ENCODE results near the gene ADAMTS5. TPM values are rescaled to one million over a fixed set of nuclear protein-coding genes. Genes with fewer than 3 reads are reported as not detected.

The ADAMTS5 gene
- total RNA-seq, 2 experiments from 2014 or later, result not detected

DNA sequence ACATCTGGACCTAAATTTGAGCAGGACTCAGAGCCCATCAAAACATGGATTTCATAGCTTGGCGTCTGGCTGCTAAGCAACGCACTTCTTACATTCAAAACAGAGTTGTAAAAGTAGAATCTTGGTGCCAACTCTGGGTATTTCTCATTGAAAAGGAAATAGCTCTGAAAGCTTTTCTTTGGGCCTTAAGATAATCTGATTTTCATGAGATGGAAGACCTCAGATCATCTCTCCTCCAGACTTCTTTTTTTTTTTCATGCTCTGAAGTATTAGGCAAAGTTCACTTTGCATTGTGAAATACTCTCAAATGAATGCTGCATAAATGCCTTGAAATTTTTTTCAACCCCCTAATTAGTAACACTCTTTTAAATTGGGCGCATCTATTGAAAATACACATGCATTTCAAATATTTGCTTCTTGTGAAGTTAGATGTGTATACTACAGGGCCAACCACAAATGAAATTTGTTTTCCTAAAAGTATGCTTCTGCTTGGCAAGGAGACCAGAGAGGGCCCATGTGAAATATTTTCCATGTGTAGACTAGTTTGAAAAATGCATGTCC, 4.2 kb downstream of the ADAMTS5 start:
- H3K27me3 Mint-ChIP-seq, result peaks cover 36% of the 10 kb centered on the region

GRCh38 chr21:26961698-26962097, 5.2 kb downstream of the ADAMTS5 start:
- no peak overlapping the region for H3K27ac Mint-ChIP-seq
- H3K4me3 Mint-ChIP-seq, result no peak overlapping the region
- H3K4me1 Mint-ChIP-seq, result no peaks in the 10 kb centered on the region
- no peaks in the 10 kb centered on the region for H3K9me3 Mint-ChIP-seq (ENCODE audit: low read depth)
- DNase-seq (no peak), ATAC-seq (no peak)
- H3K36me3 Mint-ChIP-seq, result no peaks in the 10 kb centered on the region
- H3K27me3 Mint-ChIP-seq, result peaks cover 26% of the 10 kb centered on the region
- CTCF ChIA-PET, result no interaction called here

More for the DNA sequence above, 4.2 kb downstream of the ADAMTS5 start:
- no peaks in the 10 kb centered on the region for H3K9me3 Mint-ChIP-seq (ENCODE audit: low read depth)
- no peak overlapping the region for H3K4me3 Mint-ChIP-seq
- DNase-seq, result no peak
- H3K36me3 Mint-ChIP-seq, result no peaks in the 10 kb centered on the region
- H3K27ac Mint-ChIP-seq, result no peak overlapping the region
- ATAC-seq, result no peak
- no peaks in the 10 kb centered on the region for H3K4me1 Mint-ChIP-seq
- CTCF ChIA-PET, result no interaction called here

DNA sequence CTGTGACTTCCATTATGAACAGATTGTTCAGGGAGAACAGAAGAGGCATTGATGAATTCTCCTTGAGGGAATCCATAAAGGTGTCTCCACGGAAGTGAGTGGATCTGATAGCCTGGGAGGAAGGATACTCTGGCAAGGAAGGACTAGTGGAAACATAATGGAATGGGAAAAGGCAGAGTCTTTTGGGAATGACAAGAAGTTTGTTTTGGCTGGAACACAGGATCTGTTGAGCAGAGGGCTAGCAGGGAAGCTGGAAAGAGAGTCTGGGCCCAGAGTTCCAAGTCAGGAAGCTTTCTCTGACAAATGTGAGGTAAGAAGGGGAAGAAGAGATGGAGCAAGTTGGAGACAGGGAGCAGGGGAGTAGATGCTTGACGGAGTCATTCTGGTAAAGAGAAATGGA, 8.1 kb downstream of the ADAMTS5 start:
- ATAC-seq (no peak), DNase-seq (no peak)
- H3K9me3 Mint-ChIP-seq (ENCODE audit: low read depth), result no peaks in the 10 kb centered on the region
- H3K4me1 Mint-ChIP-seq, result no peaks in the 10 kb centered on the region
- H3K27me3 Mint-ChIP-seq, result peaks cover 2% of the 10 kb centered on the region
- no peak overlapping the region for H3K4me3 Mint-ChIP-seq
- no peak overlapping the region for H3K27ac Mint-ChIP-seq
- CTCF ChIA-PET, result no interaction called here
- no peaks in the 10 kb centered on the region for H3K36me3 Mint-ChIP-seq

DNA sequence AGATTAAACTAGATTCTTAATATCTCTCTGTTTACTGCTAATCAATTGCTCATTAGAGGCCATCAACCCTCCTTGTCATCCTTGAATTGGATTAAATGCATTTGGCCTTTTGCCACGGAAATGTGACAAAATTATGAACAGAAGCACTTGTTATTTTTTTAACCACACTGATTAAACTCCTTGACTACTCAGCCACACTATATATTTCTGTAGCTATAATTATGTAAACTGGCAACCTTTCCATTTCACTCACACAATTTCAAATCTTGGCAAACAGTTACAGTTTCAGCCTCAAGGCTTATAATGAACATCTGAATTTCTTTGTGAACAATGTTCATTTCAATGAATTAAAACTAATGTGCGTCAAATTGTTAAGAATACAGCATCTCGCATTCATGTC, 10.1 kb downstream of the ADAMTS5 start:
- DNase-seq, result no peak
- Mint-ChIP-seq H3K36me3 (no peaks in the 10 kb centered on the region), H3K27me3 (no peaks in the 10 kb centered on the region), H3K4me1 (no peaks in the 10 kb centered on the region), H3K9me3 (ENCODE audit: low read depth) (no peaks in the 10 kb centered on the region), H3K27ac (no peak overlapping the region), H3K4me3 (no peak overlapping the region)
- CTCF ChIA-PET, result no interaction called here
- no peak for ATAC-seq

GRCh38 chr21:26956216-26956615, 10.7 kb downstream of the ADAMTS5 start:
- Mint-ChIP-seq H3K36me3 (no peaks in the 10 kb centered on the region), H3K4me1 (no peaks in the 10 kb centered on the region), H3K4me3 (no peak overlapping the region), H3K27me3 (no peaks in the 10 kb centered on the region), H3K27ac (no peak overlapping the region), H3K9me3 (ENCODE audit: low read depth) (no peaks in the 10 kb centered on the region)
- ATAC-seq (no peak), DNase-seq (no peak)
- CTCF ChIA-PET, result no interaction called here

GRCh38 chr21:26954662-26955121, 12.2 kb downstream of the ADAMTS5 start:
- H3K4me3 Mint-ChIP-seq, result no peak overlapping the region
- H3K27ac Mint-ChIP-seq, result no peak overlapping the region
- no peaks in the 10 kb centered on the region for H3K27me3 Mint-ChIP-seq
- CTCF ChIA-PET, result no interaction called here
- H3K9me3 Mint-ChIP-seq (ENCODE audit: low read depth), result no peaks in the 10 kb centered on the region
- ATAC-seq (no peak), DNase-seq (no peak)
- H3K36me3 Mint-ChIP-seq, result no peaks in the 10 kb centered on the region
- no peaks in the 10 kb centered on the region for H3K4me1 Mint-ChIP-seq

- Mint-ChIP-seq H3K27ac (no peak overlapping the region), H3K4me3 (no peak overlapping the region), H3K27me3 (no peaks in the 10 kb centered on the region), H3K4me1 (no peaks in the 10 kb centered on the region), H3K9me3 (ENCODE audit: low read depth) (no peaks in the 10 kb centered on the region), H3K36me3 (no peaks in the 10 kb centered on the region)
- no peak for DNase-seq
- CTCF ChIA-PET, result no interaction called here
- no peak for ATAC-seq
Measured at GRCh38 chr21:26952374-26953066, 14.4 kb downstream of the ADAMTS5 start.

- no peaks in the 10 kb centered on the region for H3K4me1 Mint-ChIP-seq
- ATAC-seq, result no peak
Measured at GRCh38 chr21:26949830-26950229, 17.1 kb downstream of the ADAMTS5 start.

DNA sequence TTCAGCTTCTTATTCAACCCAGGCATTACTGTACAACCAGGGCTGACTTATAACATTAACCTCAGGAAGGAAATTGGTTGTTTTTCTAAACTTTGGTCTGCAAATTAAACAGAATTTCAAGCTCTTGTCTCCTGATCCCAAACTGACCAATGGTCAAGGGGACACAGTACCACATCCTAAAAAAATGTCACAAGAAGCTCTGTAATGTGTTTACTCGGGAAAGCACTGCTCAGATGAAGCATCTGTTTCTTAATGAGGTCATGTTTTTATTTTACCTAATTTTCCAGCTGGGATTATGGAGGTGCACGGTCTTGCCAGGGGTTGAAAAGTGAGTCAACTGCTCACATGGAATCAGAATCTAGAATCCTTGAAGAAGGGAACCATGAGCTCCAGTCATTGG, 18.7 kb downstream of the ADAMTS5 start:
- no peaks in the 10 kb centered on the region for H3K9me3 Mint-ChIP-seq (ENCODE audit: low read depth)
- CTCF ChIA-PET, result no interaction called here
- no peak for DNase-seq
- H3K27me3 Mint-ChIP-seq, result no peaks in the 10 kb centered on the region
- H3K4me1 Mint-ChIP-seq, result no peaks in the 10 kb centered on the region
- ATAC-seq, result no peak
- H3K4me3 Mint-ChIP-seq, result no peak overlapping the region
- no peaks in the 10 kb centered on the region for H3K36me3 Mint-ChIP-seq
- no peak overlapping the region for H3K27ac Mint-ChIP-seq

More at GRCh38 chr21:26949830-26950229, 17.1 kb downstream of the ADAMTS5 start:
- H3K9me3 Mint-ChIP-seq (ENCODE audit: low read depth), result no peaks in the 10 kb centered on the region
- no peak overlapping the region for H3K4me3 Mint-ChIP-seq
- DNase-seq, result no peak
- H3K27me3 Mint-ChIP-seq, result no peaks in the 10 kb centered on the region
- no peaks in the 10 kb centered on the region for H3K36me3 Mint-ChIP-seq
- no peak overlapping the region for H3K27ac Mint-ChIP-seq
- CTCF ChIA-PET, result no interaction called here

GRCh38 chr21:26946744-26947446, 20.0 kb downstream of the ADAMTS5 start:
- H3K4me3 Mint-ChIP-seq, result no peak overlapping the region
- H3K27me3 Mint-ChIP-seq, result no peaks in the 10 kb centered on the region
- ATAC-seq, result no peak
- CTCF ChIA-PET, result no interaction called here
- DNase-seq, result no peak
- H3K9me3 Mint-ChIP-seq (ENCODE audit: low read depth), result no peaks in the 10 kb centered on the region
- no peaks in the 10 kb centered on the region for H3K4me1 Mint-ChIP-seq
- H3K27ac Mint-ChIP-seq, result no peak overlapping the region
- H3K36me3 Mint-ChIP-seq, result no peaks in the 10 kb centered on the region

DNA sequence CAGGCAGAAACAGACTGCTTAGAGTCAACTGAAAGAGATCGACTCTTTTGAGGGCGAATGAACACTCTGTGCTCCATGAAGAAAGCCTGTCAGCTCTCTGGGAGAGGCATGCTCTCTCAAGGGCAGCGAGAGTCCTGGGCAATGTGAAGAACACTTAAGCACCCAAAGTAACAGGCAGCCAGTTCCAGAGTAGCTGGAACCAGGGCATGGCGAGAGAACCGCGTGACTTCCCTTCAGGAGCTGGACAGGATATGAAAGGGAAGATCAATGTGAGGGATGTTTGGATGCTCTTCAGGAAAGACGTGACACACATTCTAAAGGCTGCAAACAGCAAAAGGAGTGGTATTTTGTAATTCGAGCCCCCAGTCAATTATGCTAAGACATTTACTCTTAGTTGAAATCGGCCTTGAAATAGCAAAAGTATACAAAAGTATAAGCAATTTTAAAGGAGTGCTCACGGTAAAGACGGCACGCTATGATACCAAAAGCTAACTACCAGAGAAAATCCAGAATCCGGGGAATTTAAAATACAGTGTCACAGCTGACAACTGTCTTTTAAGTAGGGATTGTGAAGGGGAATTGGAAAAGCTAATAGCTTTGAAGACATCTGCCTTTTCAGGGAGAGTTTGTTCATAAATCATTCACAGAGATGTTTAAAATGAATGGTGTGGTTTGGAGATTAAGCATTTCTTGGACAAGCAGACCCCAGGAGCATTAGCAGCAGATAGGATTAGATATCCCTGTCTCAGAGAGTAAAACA, 20.8 kb downstream of the ADAMTS5 start:
- CTCF ChIA-PET, result no interaction called here
- no peaks in the 10 kb centered on the region for H3K9me3 Mint-ChIP-seq (ENCODE audit: low read depth)
- DNase-seq, result no peak
- H3K36me3 Mint-ChIP-seq, result no peaks in the 10 kb centered on the region
- ATAC-seq, result no peak
- no peaks in the 10 kb centered on the region for H3K27me3 Mint-ChIP-seq
- no peak overlapping the region for H3K4me3 Mint-ChIP-seq
- H3K4me1 Mint-ChIP-seq, result no peaks in the 10 kb centered on the region
- H3K27ac Mint-ChIP-seq, result no peak overlapping the region

GRCh38 chr21:26943921-26944320, 23.0 kb downstream of the ADAMTS5 start:
- Mint-ChIP-seq H3K4me1 (no peaks in the 10 kb centered on the region), H3K36me3 (no peaks in the 10 kb centered on the region), H3K27ac (no peak overlapping the region), H3K27me3 (no peaks in the 10 kb centered on the region), H3K4me3 (no peak overlapping the region), H3K9me3 (ENCODE audit: low read depth) (peaks cover under 1% of the 10 kb centered on the region)
- DNase-seq, result no peak
- CTCF ChIA-PET, result no interaction called here
- ATAC-seq, result no peak

DNA sequence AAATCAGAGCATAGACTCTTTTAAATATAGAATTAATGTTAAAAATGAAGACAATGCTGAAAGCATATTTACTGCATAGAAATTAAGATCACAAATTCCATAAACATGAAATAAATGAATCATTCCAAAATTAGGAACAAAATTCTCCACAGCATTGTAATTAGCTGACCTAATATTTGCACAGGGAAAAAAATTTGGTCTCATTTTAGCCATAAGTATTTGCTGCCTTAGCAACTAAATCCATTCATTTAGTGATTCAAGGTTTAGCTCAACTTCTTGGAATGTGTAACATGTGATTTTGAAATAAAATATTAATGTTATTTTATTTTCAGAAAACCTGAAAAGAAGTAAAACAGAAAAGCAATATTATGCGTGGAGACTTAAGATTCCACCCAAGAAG, 25.5 kb downstream of the ADAMTS5 start:
- Mint-ChIP-seq H3K27me3 (no peaks in the 10 kb centered on the region), H3K9me3 (ENCODE audit: low read depth) (peaks cover 3% of the 10 kb centered on the region), H3K27ac (no peak overlapping the region), H3K4me3 (no peak overlapping the region), H3K4me1 (no peaks in the 10 kb centered on the region), H3K36me3 (no peaks in the 10 kb centered on the region)
- DNase-seq, result no peak
- CTCF ChIA-PET, result no interaction called here
- no peak for ATAC-seq

Data from activated CD8-positive, alpha-beta memory T cell treated with anti-CD3 and anti-CD28 coated beads, Interleukin-2, amount 10 ng/mL, durations not matched to agents 7 days and 5 days (primary cell).